IMR-90 (cell line): ENCODE measurements around the gene BAD. TPM values are rescaled to one million over a fixed set of nuclear protein-coding genes. Genes with fewer than 3 reads are reported as not detected.

Experiments
- ATAC-seq: fragments of 200-7000 bp; cut with Tn5 transposase; 2 replicates; pipeline ENCODE4 v1.9.1; 2020; ENCODE audit warnings: low read depth, mild to moderate bottlenecking, moderate library complexity
- BruUV-seq: library from RNA; stranded (reverse); fragments of 400-500 nt; replicated peaks from 2 replicates; lab custom pipeline; 2021; lab: Mats Ljungman, UMichigan
- CTCF ChIA-PET: fragments of 300-600 bp; formaldehyde crosslinking; extraction: SDS; loops from one replicate; lab custom pipeline; 2021; ENCODE audit warnings: antibody characterized with exemption; lab: Yijun Ruan, JAX
- POLR2A ChIA-PET: fragments of 300-600 bp; sonication (Branson Sonifier 250); formaldehyde crosslinking; loops from one replicate; lab custom pipeline; 2022; ENCODE audit warnings: antibody characterized with exemption; ENCODE audit not compliant: unreplicated experiment; lab: Charles Lee
- DNase-seq: peaks from one replicate; pipeline ENCODE4 v3.0.0; 2013
- H2AFZ ChIP-seq: replicated peaks from 2 replicates; pipeline ENCODE3; 2013; ENCODE audit warnings: low read length, mild to moderate bottlenecking; ENCODE audit not compliant: poor library complexity
- H2AK5ac ChIP-seq: 2 replicates; pipeline ENCODE4 v1.6.1; 2013; ENCODE audit warnings: low read depth, low read length, inconsistent platforms
- H2AK9ac ChIP-seq: replicated peaks from 2 replicates; pipeline ENCODE3; 2013; ENCODE audit warnings: mild to moderate bottlenecking, low read depth, low read length, moderate library complexity; ENCODE audit not compliant: poor library complexity
- H2BK120ac ChIP-seq: 2 replicates; pipeline ENCODE4 v1.6.1; 2013; ENCODE audit warnings: low read depth, low read length, inconsistent platforms
- H2BK15ac ChIP-seq: 3 replicates; pipeline ENCODE4 v1.6.1; 2013; ENCODE audit warnings: low read depth, low read length, inconsistent platforms
- H2BK20ac ChIP-seq: 2 replicates; pipeline ENCODE4 v1.6.1; 2013; ENCODE audit warnings: low read depth, mild to moderate bottlenecking, inconsistent platforms, low read length, moderate library complexity
- H2BK5ac ChIP-seq: 2 replicates; pipeline ENCODE4 v1.6.1; 2013; ENCODE audit warnings: mild to moderate bottlenecking, low read depth, low read length, inconsistent platforms; ENCODE audit not compliant: poor library complexity, severe bottlenecking
- H3K14ac ChIP-seq: replicated peaks from 2 replicates; pipeline ENCODE4 v1.6.1; 2013; ENCODE audit warnings: low read depth, low read length, inconsistent platforms
- H3K18ac ChIP-seq: 2 replicates; pipeline ENCODE4 v1.6.1; 2013; ENCODE audit warnings: low read depth, low read length, control low read depth
- H3K23ac ChIP-seq: 2 replicates; pipeline ENCODE4 v1.6.1; 2013; ENCODE audit warnings: low read depth, low read length, inconsistent platforms
- H3K27ac ChIP-seq: 2 replicates; pipeline ENCODE4 v1.5.1; 2013; ENCODE audit warnings: mild to moderate bottlenecking, control low read depth, low read length; ENCODE audit not compliant: insufficient read depth
- H3K27me3 ChIP-seq: 2 replicates; pipeline ENCODE4 v1.6.1; 2013; ENCODE audit warnings: low read length; ENCODE audit not compliant: control insufficient read depth, insufficient read depth
- H3K36me3 ChIP-seq: 2 replicates; pipeline ENCODE4 v1.6.1; 2013; ENCODE audit warnings: low read length, mixed read lengths; ENCODE audit not compliant: control insufficient read depth, insufficient read depth
- H3K4ac ChIP-seq: 2 replicates; pipeline ENCODE4 v1.6.1; 2013; ENCODE audit warnings: low read depth, low read length, inconsistent platforms
- H3K4me1 ChIP-seq: 2 replicates; pipeline ENCODE4 v1.6.1; 2013; ENCODE audit warnings: low read length, mixed read lengths; ENCODE audit not compliant: control insufficient read depth, insufficient read depth
- H3K4me2 ChIP-seq: 2 replicates; pipeline ENCODE4 v1.6.1; 2013; ENCODE audit warnings: low read depth, mild to moderate bottlenecking, control low read depth, low read length, moderate library complexity
- H3K4me3 ChIP-seq: 2 replicates; pipeline ENCODE4 v1.5.1; 2013; ENCODE audit warnings: low read depth, mild to moderate bottlenecking, control low read depth, low read length, moderate library complexity; ENCODE audit not compliant: insufficient read depth
- H3K56ac ChIP-seq: 2 replicates; pipeline ENCODE4 v1.6.1; 2013; ENCODE audit warnings: low read length, inconsistent platforms; ENCODE audit not compliant: insufficient read depth; ENCODE audit errors: extremely low read depth
- H3K79me1 ChIP-seq, 2 experiments: 2 replicates each; pipeline ENCODE4 v1.6.1; 2013; ENCODE audit warnings: low read length in 2 of 2, inconsistent platforms in 1 of 2, low read depth in 1 of 2
- H3K9ac ChIP-seq: 2 replicates; pipeline ENCODE4 v1.6.1; 2013; ENCODE audit warnings: low read depth, low read length, control low read depth
- H3K9me1 ChIP-seq: 2 replicates; pipeline ENCODE4 v1.6.1; 2013; ENCODE audit warnings: low read length, inconsistent platforms; ENCODE audit not compliant: insufficient read depth
- H3K9me3 ChIP-seq: 2 replicates; pipeline ENCODE4 v1.6.1; 2013; ENCODE audit warnings: low read length; ENCODE audit not compliant: control insufficient read depth, insufficient read depth
- H4K20me1 ChIP-seq: 2 replicates; pipeline ENCODE4 v1.6.1; 2013; ENCODE audit warnings: low read length, inconsistent platforms; ENCODE audit not compliant: insufficient read depth
- H4K5ac ChIP-seq: 2 replicates; pipeline ENCODE4 v1.6.1; 2013; ENCODE audit warnings: mild to moderate bottlenecking, low read depth, low read length, control low read depth
- H4K8ac ChIP-seq, 2 experiments: 2 replicates each; pipeline ENCODE4 v1.6.1; 2013; ENCODE audit warnings: low read depth in 2 of 2, low read length in 2 of 2, control low read depth in 1 of 2, inconsistent platforms in 1 of 2
- H4K91ac ChIP-seq: 2 replicates; pipeline ENCODE4 v1.6.1; 2013; ENCODE audit warnings: low read depth, low read length, inconsistent platforms; ENCODE audit not compliant: insufficient read depth
- CEBPB ChIP-seq: IDR thresholded peaks from 2 replicates; pipeline ENCODE4 v1.6.1; 2012; ENCODE audit warnings: low read depth, low read length, improper control_type of control experiment
- CHD1 ChIP-seq: IDR thresholded peaks from 2 replicates; pipeline ENCODE4 v1.6.1; 2012; ENCODE audit warnings: low read depth, low read length, improper control_type of control experiment
- ELK1 ChIP-seq: fragments of 150-350 bp; IDR thresholded peaks from 2 replicates; pipeline ENCODE4 v1.6.1; 2016; ENCODE audit warnings: low read depth, mild to moderate bottlenecking, low read length, moderate library complexity, borderline replicate concordance
- MAZ ChIP-seq: IDR thresholded peaks from 2 replicates; pipeline ENCODE4 v1.6.1; 2012; ENCODE audit warnings: low read depth, mild to moderate bottlenecking, low read length, improper control_type of control experiment, moderate library complexity, borderline replicate concordance
- MXI1 ChIP-seq: IDR thresholded peaks from 2 replicates; pipeline ENCODE4 v1.6.1; 2012; ENCODE audit warnings: low read depth, mild to moderate bottlenecking, low read length, moderate library complexity, borderline replicate concordance
- NFE2L2 ChIP-seq: fragments of 150-350 bp; IDR thresholded peaks from 2 replicates; pipeline ENCODE4 v1.6.1; 2016; ENCODE audit warnings: low read depth, mild to moderate bottlenecking, low read length
- POLR2A ChIP-seq: IDR thresholded peaks from 2 replicates; pipeline ENCODE4 v1.6.1; 2012; ENCODE audit warnings: mild to moderate bottlenecking, low read depth, low read length
- RAD21 ChIP-seq: IDR thresholded peaks from 2 replicates; pipeline ENCODE4 v1.6.1; 2012; ENCODE audit warnings: low read length, improper control_type of control experiment
- RFX5 ChIP-seq: IDR thresholded peaks from 2 replicates; pipeline ENCODE4 v1.8.0; 2012; ENCODE audit warnings: low read depth, mild to moderate bottlenecking, low read length, moderate library complexity
- SMC3 ChIP-seq: fragments of 150-350 bp; IDR thresholded peaks from 2 replicates; pipeline ENCODE4 v1.6.1; 2016; ENCODE audit warnings: low read depth, mild to moderate bottlenecking, antibody characterized with exemption, low read length, moderate library complexity
- WGBS, 2 experiments: methylation state at CpG; one replicate each; pipeline versions ENCODE4 v1.1.5 to v1.1.7; 2013; ENCODE audit warnings: missing lambda C conversion rate in 2 of 2; ENCODE audit not compliant: insufficient read length in 1 of 2; ENCODE audit errors: extremely low coverage in 2 of 2; 5-methylcytosine and 5-hydroxymethylcytosine counted together
- dilution Hi-C: fragments of 300-500 bp; cut with HindIII; formaldehyde crosslinking; loops from one replicate; pipeline ENCODE4 v1.14.3; 2018; ENCODE audit warnings: low sequenced_read_pairs; ENCODE audit not compliant: unreplicated experiment
- in situ Hi-C: fragments of 300-500 bp; cut with MboI; formaldehyde crosslinking; loops from 3 replicates; pipeline ENCODE4 v1.14.3; 2019; ENCODE audit warnings: low sequenced_read_pairs, inconsistent platforms, mixed read lengths
- intact Hi-C: fragments of 100-400 bp; cut with micrococcal nuclease; formaldehyde crosslinking; loops from 2 replicates; pipeline ENCODE4 v1.10.0; 2022
- polyA plus RNA-seq, 3 experiments: library from polyadenylated mRNA; depleted of rRNA; stranded (reverse); fragments of >200 nt; gene quantifications; 2 replicates each; pipeline ENCODE4 v1.2.3, GENCODE V29; 2012; ENCODE audit warnings: low replicate concordance in 1 of 3
- total RNA-seq: library from RNA; depleted of rRNA; stranded (reverse); fragments of >200 nt; gene quantifications from 2 replicates; pipeline ENCODE4 v1.2.3, GENCODE V29; 2012

BAD gene
- total and polyA plus RNA-seq, 2 of the 4 experiments (the other 2 are of a cell fraction), result 30.3 to 68.0 TPM

DNA sequence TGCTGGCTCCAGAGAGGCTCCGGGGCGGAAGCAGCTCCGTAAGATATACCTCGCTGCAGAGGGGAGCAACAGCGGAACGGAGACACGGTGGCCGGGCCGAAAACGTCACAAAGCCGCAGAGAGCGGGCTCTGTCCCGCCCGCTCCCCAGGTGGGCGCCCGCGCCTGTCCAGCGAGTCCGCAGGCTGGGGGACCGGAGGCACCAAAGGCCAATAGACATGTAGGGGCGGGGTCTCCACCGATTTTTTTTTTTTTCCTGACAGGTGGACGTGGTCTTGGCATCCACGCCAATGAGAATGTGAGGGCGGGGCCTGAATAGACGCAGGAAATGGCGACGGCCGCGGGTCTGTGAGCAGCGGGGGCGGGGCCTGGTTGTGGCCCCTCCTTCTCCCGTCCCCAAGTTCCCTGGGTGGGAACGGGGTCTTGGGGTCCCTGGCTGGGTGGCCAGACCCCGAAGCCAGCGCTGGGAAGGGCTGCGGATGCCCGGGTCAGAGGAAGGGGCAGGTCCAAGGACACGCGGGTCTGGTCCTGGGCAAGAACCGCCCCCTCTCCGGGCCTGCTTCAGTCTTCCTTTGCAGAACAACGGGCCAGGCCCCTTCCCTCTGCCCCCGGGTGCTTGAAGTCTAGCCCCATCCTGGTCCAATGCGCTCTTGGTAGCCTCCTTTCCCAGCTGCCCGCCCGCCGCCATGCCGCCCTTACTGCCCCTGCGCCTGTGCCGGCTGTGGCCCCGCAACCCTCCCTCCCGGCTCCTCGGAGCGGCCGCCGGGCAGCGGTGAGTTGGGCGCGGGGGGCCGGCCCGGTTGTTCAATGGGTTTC is 54.1 kb downstream of the BAD start, which contains the start of gene DNAJC4:
Gene DNAJC4, plus strand, starts transcription at position 378 of the 814 bp plus-strand sequence. Its CDS starts 307 bp downstream, at position 685.
- Histone ChIP-seq H3K23ac (peak within 1 kb of the TSS; percentile 82), H4K91ac (peak within 1 kb of the TSS; percentile 79), H3K4ac (peak within 1 kb of the TSS; percentile 97), H3K4me2 (peak within 1 kb of the TSS; percentile 84), H3K14ac (peak within 1 kb of the TSS; percentile 99), H4K5ac (peak within 1 kb of the TSS; percentile 78), H2BK5ac (peak within 1 kb of the TSS; percentile 62), H3K36me3 (no peaks in the 10 kb centered on the region), H3K9me3 (no peaks in the 10 kb centered on the region), H3K4me3 (peak within 1 kb of the TSS; percentile 83), H3K27ac (peak within 1 kb of the TSS; percentile 51), H3K9ac (peak within 1 kb of the TSS; percentile 74), H3K4me1 (peaks cover 20% of the 10 kb centered on the region), H3K79me1 (peaks cover 24 to 77% of the 10 kb centered on the region in 2 experiments), H3K27me3 (no peaks in the 10 kb centered on the region), H2AFZ (peak within 1 kb of the TSS; percentile 98), H2AK5ac (peak within 1 kb of the TSS; percentile 74), H4K20me1 (no peaks in the 10 kb centered on the region; the same call in 1 of the 2 replicates), H3K9me1 (peaks cover 12% of the 10 kb centered on the region), H2BK20ac (no peak within 1 kb of the TSS), H2BK120ac (no peak within 1 kb of the TSS), H3K56ac (no peak within 1 kb of the TSS), H2BK15ac (no peak within 1 kb of the TSS; the same call in 2 of the 3 replicates), H4K8ac (peak within 1 kb of the TSS; percentile 88 to 93), H3K18ac (no peak within 1 kb of the TSS; the same call in 1 of the 2 replicates), H2AK9ac (peak within 1 kb of the TSS; percentile 99)
- BruUV-seq, result no TSS peak
- DNase-seq, result peak; percentile 81
- no peak for TF ChIP-seq NFE2L2
- no peak for TF ChIP-seq RAD21
- TF ChIP-seq ELK1, result no peak
- no peak for TF ChIP-seq CEBPB
- TF ChIP-seq CHD1, result no peak
- no peak for TF ChIP-seq SMC3
- TF ChIP-seq RFX5, result no peak
- peak; percentile 68; the same call in 1 of the 2 replicates for TF ChIP-seq MAZ
- TF ChIP-seq MXI1, result 0 out of 2 replicates have a peak, but pooled peaks have one; percentile 32
- TF ChIP-seq POLR2A, result no peak
- WGBS, 2 experiments, result 1% methylated on average over 36 of the region's 62 CpGs; no CpG with 5 or more reads in 1 of the 2 experiments
- in situ Hi-C loops (no loop called here), intact Hi-C loops (loop anchor here (1.0 kb wide), 2 partner anchors 39 to 74 kb away; no protein-coding TSS in a partner anchor), dilution Hi-C loops (no loop called here)
- ChIA-PET POLR2A (no interaction called here), CTCF (interaction anchor here (0.6 kb wide), 1 partner anchor 1406 kb away, joined by 3 read pairs; no protein-coding TSS in a partner anchor)
- ATAC-seq, result peak; percentile 56
